Common myeloid progenitor, CD34-positive (primary cell): ENCODE data around the gene STAT2.
"Not testable (repeated sequence)": the region's sequence is repeated elsewhere in the genome, so short reads cannot be mapped to it uniquely, and the experiment has no call there.

Experiments used
- CTCF ChIA-PET: fragments of 350-600 bp; sonication (Branson Sonifier 250); formaldehyde crosslinking; loops from one replicate; lab custom pipeline; 2021; ENCODE audit warnings: antibody characterized with exemption; lab: Charles Lee
- POLR2A ChIA-PET: fragments of 350-600 bp; sonication (Branson Sonifier 250); formaldehyde crosslinking; loops from one replicate; lab custom pipeline; 2021; ENCODE audit warnings: antibody characterized with exemption; lab: Charles Lee
- DNase-seq, 3 donors: peaks; one replicate each; pipeline versions ENCODE4 v3.0.0 to v3.0.0-alpha.2; 2013
- H3K27ac ChIP-seq, 2 experiments: 1 replicate in 1 of 2; 2 replicates in 1 of 2; pipeline ENCODE4 v1.7.0; 2013; ENCODE audit warnings: inconsistent platforms in 2 of 2, low read length in 2 of 2, mild to moderate bottlenecking in 2 of 2, low read depth in 1 of 2, moderate library complexity in 1 of 2; ENCODE audit not compliant: severe bottlenecking in 2 of 2, insufficient read depth in 1 of 2, poor library complexity in 1 of 2
- H3K27me3 ChIP-seq, 5 experiments: replicated peaks in 2 of 5; 1 replicate in 3 of 5; 2 replicates in 2 of 5; pipeline versions ENCODE4 v1.6.1 to v1.7.0; 2013; ENCODE audit warnings: low read length in 4 of 5, mild to moderate bottlenecking in 2 of 5, moderate library complexity in 2 of 5, inconsistent platforms in 1 of 5; ENCODE audit not compliant: insufficient read depth in 5 of 5, control insufficient read depth in 4 of 5
- H3K36me3 ChIP-seq, 4 experiments: 1 replicate in 2 of 4; 2 replicates in 2 of 4; pipeline versions ENCODE4 v1.6.1 to v1.7.0; 2013; ENCODE audit warnings: low read length in 3 of 4, control low read depth in 1 of 4, mild to moderate bottlenecking in 1 of 4; ENCODE audit not compliant: control insufficient read depth in 4 of 4, insufficient read depth in 4 of 4
- H3K4me1 ChIP-seq, 4 experiments: 1 replicate in 3 of 4; 2 replicates in 1 of 4; pipeline versions ENCODE4 v1.6.1 to v1.7.1; 2013; ENCODE audit warnings: low read length in 3 of 4, mild to moderate bottlenecking in 3 of 4, control low read depth in 1 of 4, inconsistent platforms in 1 of 4, moderate library complexity in 1 of 4; ENCODE audit not compliant: control insufficient read depth in 4 of 4, insufficient read depth in 4 of 4; ENCODE audit errors: control extremely low read depth in 1 of 4
- H3K4me3 ChIP-seq, 7 experiments: 1 replicate in 4 of 7; 2 replicates in 3 of 7; pipeline versions ENCODE4 v1.5.1 to v1.7.0; 2013; ENCODE audit warnings: mild to moderate bottlenecking in 7 of 7, low read length in 6 of 7, moderate library complexity in 6 of 7, inconsistent platforms in 2 of 7, low read depth in 2 of 7, control low read depth in 1 of 7; ENCODE audit not compliant: insufficient read depth in 4 of 7, control insufficient read depth in 1 of 7; ENCODE audit errors: extremely low read depth in 1 of 7
- H3K9me3 ChIP-seq, 5 experiments: 1 replicate in 4 of 5; 2 replicates in 1 of 5; pipeline versions ENCODE4 v1.6.1 to v1.7.1; 2013; ENCODE audit warnings: low read length in 4 of 5, mild to moderate bottlenecking in 2 of 5, inconsistent platforms in 1 of 5, low read depth in 1 of 5, moderate library complexity in 1 of 5; ENCODE audit not compliant: control insufficient read depth in 4 of 5, insufficient read depth in 2 of 5; ENCODE audit errors: control extremely low read depth in 1 of 5
- WGBS: methylation state at CpG from one replicate; pipeline ENCODE4 v1.1.5; 2013; ENCODE audit not compliant: insufficient coverage; 5-methylcytosine and 5-hydroxymethylcytosine counted together

The STAT2 gene

GRCh38 chr12:56361487-56362129 is 1.7 kb upstream of the STAT2 start:
- peaks cover 14 to 19% (median 16%) of the 10 kb centered on the region in 4 experiments for H3K4me1 ChIP-seq
- H3K9me3 ChIP-seq, result no peaks in the 10 kb centered on the region
- CTCF ChIA-PET, result interaction anchor here (1.7 kb wide), 2 partner anchors 15 to 50 kb away, joined by 3 to 5 read pairs; no protein-coding TSS in a partner anchor
- DNase-seq, result no peak
- no peaks in the 10 kb centered on the region for H3K36me3 ChIP-seq
- no peaks in the 10 kb centered on the region for H3K27me3 ChIP-seq
- H3K27ac ChIP-seq, result no peak overlapping the region
- POLR2A ChIA-PET, result interaction anchor here (0.6 kb wide), 1 partner anchor 16 kb away, joined by 3 read pairs; no protein-coding TSS in a partner anchor
- WGBS, result 98% methylated on average over 7 of the region's 8 CpGs
- H3K4me3 ChIP-seq, result no peak overlapping the region

- peaks cover 14 to 19% (median 16%) of the 10 kb centered on the region in 4 experiments for H3K4me1 ChIP-seq
- CTCF ChIA-PET, result interaction anchor here (1.7 to 2.8 kb wide), 5 partner anchors 14 to 106 kb away, joined by 5 to 9 read pairs (median 7); partner anchors contain the start of genes CNPY2 and PAN2
- 0% methylated on average over 1 of the region's 1 CpG for WGBS
Measured at GRCh38 chr12:56358836-56359532, 923 bp downstream of the STAT2 start.

GRCh38 chr12:56351325-56351724 is 8.6 kb downstream of the STAT2 start:
- Histone ChIP-seq H3K36me3 (peaks cover 35 to 91% (median 62%) of the 10 kb centered on the region in 4 experiments), H3K4me1 (no peaks in the 10 kb centered on the region), H3K27me3 (no peaks in the 10 kb centered on the region), H3K27ac (no peak overlapping the region), H3K4me3 (no peak overlapping the region), H3K9me3 (no peaks in the 10 kb centered on the region)
- POLR2A ChIA-PET, result no interaction called here
- no peak for DNase-seq
- CTCF ChIA-PET, result interaction anchor here (0.6 to 0.9 kb wide), 3 partner anchors 8 to 93 kb away, joined by 3 read pairs; partner anchors contain the start of gene ANKRD52
- WGBS, result no CpG with 5 or more reads among the region's 2 CpGs

More at GRCh38 chr12:56358836-56359532, 923 bp downstream of the STAT2 start:
- Histone ChIP-seq H3K27ac (peak overlapping the region; percentile 64 to 88), H3K36me3 (peaks cover 13 to 25% (median 20%) of the 10 kb centered on the region in 4 experiments), H3K9me3 (no peaks in the 10 kb centered on the region), H3K27me3 (no peaks in the 10 kb centered on the region), H3K4me3 (peak overlapping the region in 6 of 7 experiments; percentile 89 to 99 (median 98))
- POLR2A ChIA-PET, result interaction anchor here (1.2 to 1.4 kb wide), 4 partner anchors 12 to 43 kb away, joined by 3 to 9 read pairs (median 7); partner anchors contain the start of gene CNPY2
- DNase-seq, result peak in 2 of 3 donors; percentile 46 to 58

- CTCF ChIA-PET, result interaction anchor here (0.6 to 0.9 kb wide), 2 partner anchors 11 to 92 kb away, joined by 3 read pairs; partner anchors contain the start of gene ANKRD52
- no peak for DNase-seq
- H3K4me1 ChIP-seq, result no peaks in the 10 kb centered on the region
- H3K27me3 ChIP-seq, result no peaks in the 10 kb centered on the region
- POLR2A ChIA-PET, result no interaction called here
- H3K9me3 ChIP-seq, result no peaks in the 10 kb centered on the region
- H3K36me3 ChIP-seq, result peaks cover 39 to 90% (median 62%) of the 10 kb centered on the region in 4 experiments
- H3K4me3 ChIP-seq, result no peak overlapping the region
- no peak overlapping the region for H3K27ac ChIP-seq
- 93% methylated on average over 2 of the region's 2 CpGs for WGBS
Measured at GRCh38 chr12:56350662-56351061, 9.2 kb downstream of the STAT2 start.

- no peaks in the 10 kb centered on the region for H3K9me3 ChIP-seq
- no peak overlapping the region for H3K4me3 ChIP-seq
- H3K27ac ChIP-seq, result no peak overlapping the region
- DNase-seq, result no peak
- POLR2A ChIA-PET, result no interaction called here
- no peaks in the 10 kb centered on the region for H3K4me1 ChIP-seq
- H3K27me3 ChIP-seq, result no peaks in the 10 kb centered on the region
- 100% methylated on average over 2 of the region's 5 CpGs for WGBS
- CTCF ChIA-PET, result interaction anchor here (0.9 to 2.4 kb wide), 4 partner anchors 11 to 115 kb away, joined by 3 to 5 read pairs (median 5); partner anchors contain the start of genes IL23A and STAT2
- H3K36me3 ChIP-seq, result peaks cover 34 to 87% (median 58%) of the 10 kb centered on the region in 4 experiments
Measured at GRCh38 chr12:56348776-56349175, 11.1 kb downstream of the STAT2 start.

GRCh38 chr12:56347255-56347654 is 12.7 kb downstream of the STAT2 start:
- DNase-seq, H3K27ac ChIP-seq, H3K27me3 ChIP-seq, H3K9me3 ChIP-seq, H3K4me3 ChIP-seq, H3K4me1 ChIP-seq: not testable (repeated sequence)
- H3K36me3 ChIP-seq, result peaks cover 41 to 87% (median 63%) of the 10 kb centered on the region in 4 experiments
- ChIA-PET CTCF (interaction anchor here (1.1 to 2.4 kb wide), 3 partner anchors 11 to 56 kb away, joined by 3 to 5 read pairs (median 5); no protein-coding TSS in a partner anchor), POLR2A (interaction anchor here (1.0 kb wide), 1 partner anchor 13 kb away, joined by 6 read pairs; the partner anchor contains the start of gene STAT2)
- 96% methylated on average over 7 of the region's 9 CpGs for WGBS
